ENCODE results near the gene ZNRF3. TPM values are rescaled to one million over a fixed set of nuclear protein-coding genes. Genes with fewer than 3 reads are reported as not detected.

Gene ZNRF3
- total RNA-seq, 2 experiments from 2014 or later = 1.2 to 1.3 TPM

GRCh38 chr22:28910569-28911303, 27.4 kb downstream of the ZNRF3 start:
- no peaks in the 10 kb centered on the region for H3K9me3 Mint-ChIP-seq (ENCODE audit: insufficient read depth)
- no peak overlapping the region for H3K4me3 Mint-ChIP-seq
- no peaks in the 10 kb centered on the region for H3K36me3 Mint-ChIP-seq (ENCODE audit: low read depth)
- ATAC-seq = no peak
- DNase-seq = no peak
- peaks cover 30% of the 10 kb centered on the region for H3K4me1 Mint-ChIP-seq (ENCODE audit: low read depth)
- ChIA-PET CTCF (no interaction called here), POLR2A (no interaction called here)
- H3K27me3 Mint-ChIP-seq (ENCODE audit: low read depth) = peaks cover 21% of the 10 kb centered on the region
- no peak overlapping the region for H3K27ac Mint-ChIP-seq

DNA sequence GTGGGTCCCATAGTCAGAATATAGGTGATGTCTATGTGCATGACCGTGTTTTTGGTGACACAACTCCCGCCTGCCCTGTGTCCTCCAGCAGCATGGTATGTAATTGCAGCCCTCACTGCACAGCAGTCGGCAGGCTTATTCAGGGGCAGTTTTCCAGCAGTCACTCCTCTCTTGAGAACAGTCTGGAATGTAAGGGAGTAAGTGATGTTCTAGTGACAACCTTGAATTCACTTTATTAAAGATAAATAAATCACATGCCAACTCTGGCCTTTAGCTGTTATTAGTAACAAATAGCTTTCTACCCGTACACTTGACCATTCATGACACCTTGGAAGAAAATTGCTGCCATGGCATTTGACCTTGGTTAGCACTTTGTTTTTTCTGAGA, 27.9 kb downstream of the ZNRF3 start:
- Mint-ChIP-seq H3K9me3 (ENCODE audit: insufficient read depth) (no peaks in the 10 kb centered on the region), H3K27ac (no peak overlapping the region), H3K4me3 (no peak overlapping the region), H3K27me3 (ENCODE audit: low read depth) (peaks cover 21% of the 10 kb centered on the region), H3K36me3 (ENCODE audit: low read depth) (no peaks in the 10 kb centered on the region), H3K4me1 (ENCODE audit: low read depth) (peaks cover 30% of the 10 kb centered on the region)
- no peak for ATAC-seq
- POLR2A ChIA-PET = no interaction called here
- CTCF ChIA-PET = no interaction called here
- no peak for DNase-seq

DNA sequence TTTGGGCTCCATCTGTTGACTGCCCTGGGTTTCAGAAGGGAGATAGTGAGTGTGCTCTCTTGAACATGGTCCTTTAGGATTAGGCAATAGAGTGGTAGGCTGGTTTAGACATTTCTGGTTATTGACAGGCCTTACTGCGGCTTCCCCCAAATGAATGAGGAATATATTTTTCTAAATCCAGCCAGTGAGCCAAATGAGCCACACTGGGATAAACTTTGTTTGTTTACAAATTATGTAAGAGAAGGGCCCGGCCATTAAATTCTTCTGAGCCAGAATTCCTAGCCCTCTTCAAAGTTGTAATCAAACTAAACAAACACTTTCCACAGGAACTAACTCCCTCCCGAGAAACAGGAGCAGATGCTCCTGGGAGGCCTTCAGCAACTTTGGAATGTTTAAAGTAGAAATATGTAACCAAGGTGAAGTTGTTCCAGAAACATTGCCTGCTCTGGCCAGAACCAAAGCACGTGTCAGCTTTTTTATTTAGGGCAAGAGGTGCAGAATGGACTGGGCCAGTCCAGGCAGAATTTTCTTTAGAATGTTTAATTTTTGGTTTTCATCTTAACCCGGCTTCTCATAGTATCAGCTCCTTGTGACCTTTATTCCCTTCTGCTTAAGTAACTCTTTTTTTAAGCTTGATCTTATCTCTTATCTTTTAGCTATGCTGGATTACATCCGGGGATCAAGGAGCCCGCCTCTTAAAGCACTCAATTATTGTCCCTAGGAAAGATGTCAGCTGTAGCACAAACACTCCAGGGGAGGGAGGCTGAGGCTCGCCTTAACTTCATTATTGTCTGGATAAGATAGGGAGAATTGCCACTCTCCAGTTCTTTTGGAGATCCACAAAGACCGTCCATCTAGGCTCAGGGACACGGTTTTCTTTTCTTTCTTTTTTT, 28.7 kb downstream of the ZNRF3 start:
- ATAC-seq (no peak), DNase-seq (no peak)
- ChIA-PET CTCF (interaction anchor here (1.1 kb wide), 1 partner anchor 129 kb away, joined by 5 read pairs; no protein-coding TSS in a partner anchor), POLR2A (no interaction called here)
- H3K4me3 Mint-ChIP-seq = no peak overlapping the region
- H3K27ac Mint-ChIP-seq = no peak overlapping the region
- peaks cover 30% of the 10 kb centered on the region for H3K4me1 Mint-ChIP-seq (ENCODE audit: low read depth)
- no peaks in the 10 kb centered on the region for H3K9me3 Mint-ChIP-seq (ENCODE audit: insufficient read depth)
- H3K36me3 Mint-ChIP-seq (ENCODE audit: low read depth) = no peaks in the 10 kb centered on the region
- H3K27me3 Mint-ChIP-seq (ENCODE audit: low read depth) = peaks cover 26% of the 10 kb centered on the region

DNA sequence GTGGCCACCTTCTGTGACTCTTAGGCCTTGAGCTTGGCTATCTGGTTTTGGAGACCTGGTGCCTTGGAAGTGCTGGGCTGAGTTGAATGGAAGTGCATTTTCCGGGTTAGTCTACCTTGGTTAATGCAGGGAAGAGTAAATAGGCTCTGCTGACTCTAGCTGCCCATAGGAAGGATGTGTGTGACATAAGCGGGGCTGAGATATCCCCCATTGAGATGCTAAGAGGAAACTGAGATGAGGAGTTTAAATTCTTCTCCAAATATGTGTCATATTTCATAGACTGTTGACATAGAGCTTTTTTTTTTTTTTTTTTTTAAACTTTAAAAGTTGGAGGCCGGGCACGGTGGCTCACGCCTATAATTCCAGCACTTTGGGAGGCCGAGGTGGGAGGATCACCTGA, 30.8 kb downstream of the ZNRF3 start:
- no peak overlapping the region for H3K4me3 Mint-ChIP-seq
- H3K27me3 Mint-ChIP-seq (ENCODE audit: low read depth) = peaks cover 31% of the 10 kb centered on the region
- DNase-seq (no peak), ATAC-seq (no peak)
- H3K36me3 Mint-ChIP-seq (ENCODE audit: low read depth) = no peaks in the 10 kb centered on the region
- H3K27ac Mint-ChIP-seq = no peak overlapping the region
- H3K9me3 Mint-ChIP-seq (ENCODE audit: insufficient read depth) = no peaks in the 10 kb centered on the region
- H3K4me1 Mint-ChIP-seq (ENCODE audit: low read depth) = peaks cover 10% of the 10 kb centered on the region
- CTCF ChIA-PET = interaction anchor here (0.9 kb wide), 1 partner anchor 51 kb away, joined by 3 read pairs; no protein-coding TSS in a partner anchor
- POLR2A ChIA-PET = interaction anchor here (0.5 kb wide), 1 partner anchor 574 kb away, joined by 3 read pairs; no protein-coding TSS in a partner anchor

DNA sequence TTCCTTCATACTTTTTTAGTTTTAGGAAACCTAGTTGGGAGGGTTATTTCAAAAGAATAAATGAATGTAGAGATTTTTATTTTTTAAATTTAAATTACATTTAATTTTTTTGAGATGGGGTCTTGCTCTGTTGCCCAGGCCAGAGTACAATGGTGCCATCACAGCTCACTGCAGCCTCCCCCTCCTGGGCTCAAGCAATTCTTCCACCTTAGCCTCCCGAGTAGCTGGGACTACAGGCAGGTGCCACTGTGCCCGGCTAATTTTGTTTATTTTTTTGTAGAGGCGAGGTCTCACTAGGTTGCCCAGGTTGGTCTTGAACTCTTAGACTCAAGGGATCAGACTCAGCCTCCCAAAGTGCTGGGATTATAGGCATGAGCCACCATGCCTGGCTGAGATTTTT, 32.6 kb downstream of the ZNRF3 start:
- no peak for DNase-seq
- ChIA-PET POLR2A (no interaction called here), CTCF (no interaction called here)
- Mint-ChIP-seq H3K27me3 (ENCODE audit: low read depth) (peaks cover 23% of the 10 kb centered on the region), H3K27ac (no peak overlapping the region), H3K4me3 (no peak overlapping the region), H3K36me3 (ENCODE audit: low read depth) (no peaks in the 10 kb centered on the region), H3K4me1 (ENCODE audit: low read depth) (peaks cover 2% of the 10 kb centered on the region), H3K9me3 (ENCODE audit: insufficient read depth) (no peaks in the 10 kb centered on the region)
- no peak for ATAC-seq

- DNase-seq = no peak
- ATAC-seq = peak; percentile 19
- CTCF ChIA-PET = interaction anchor here (0.9 to 2.0 kb wide), 3 partner anchors 10 to 284 kb away, joined by 3 to 6 read pairs (median 4); no protein-coding TSS in a partner anchor
- H3K4me1 Mint-ChIP-seq (ENCODE audit: low read depth) = peaks cover 5% of the 10 kb centered on the region
- no peaks in the 10 kb centered on the region for H3K9me3 Mint-ChIP-seq (ENCODE audit: insufficient read depth)
- POLR2A ChIA-PET = no interaction called here
- no peak overlapping the region for H3K27ac Mint-ChIP-seq
- H3K4me3 Mint-ChIP-seq = no peak overlapping the region
- H3K36me3 Mint-ChIP-seq (ENCODE audit: low read depth) = no peaks in the 10 kb centered on the region
- peaks cover 30% of the 10 kb centered on the region for H3K27me3 Mint-ChIP-seq (ENCODE audit: low read depth)
Observed at GRCh38 chr22:28917747-28918549, 34.6 kb downstream of the ZNRF3 start.

DNA sequence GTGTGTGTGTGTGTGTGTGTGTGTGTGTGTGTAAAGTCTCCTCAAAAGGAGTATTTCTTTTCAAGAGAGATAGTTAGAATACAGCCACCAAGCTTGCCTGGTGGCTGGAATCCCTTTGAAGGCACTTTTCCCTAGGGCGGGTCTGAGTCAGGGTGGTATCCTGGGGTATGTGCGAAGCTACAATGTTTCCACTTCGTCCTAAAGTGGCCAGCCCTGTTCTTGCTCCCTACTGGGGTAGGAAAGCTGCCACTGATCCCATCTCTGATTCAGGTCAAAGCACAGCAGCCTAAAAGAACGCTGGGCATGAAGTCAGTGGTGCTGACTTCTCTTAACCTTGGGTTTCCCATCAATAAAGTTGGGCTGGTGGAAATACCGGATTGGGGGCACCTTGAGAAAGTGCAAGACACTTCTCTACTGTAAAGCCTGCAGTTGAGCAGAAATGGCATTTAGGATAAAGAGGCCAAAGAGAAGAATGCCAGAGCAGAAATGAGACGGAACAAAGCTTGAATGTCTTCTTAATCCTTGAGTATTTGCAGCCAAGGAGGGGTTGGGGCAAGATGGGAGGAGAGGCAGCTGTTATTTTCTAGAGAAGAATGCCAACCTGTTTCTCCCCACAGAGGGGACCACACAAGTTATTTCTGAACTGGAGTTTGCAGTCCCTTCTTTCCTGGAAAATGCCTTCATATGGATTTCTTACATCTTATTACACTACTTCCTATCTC, 35.3 kb downstream of the ZNRF3 start:
- Mint-ChIP-seq H3K36me3 (ENCODE audit: low read depth) (no peaks in the 10 kb centered on the region), H3K4me3 (no peak overlapping the region), H3K27ac (no peak overlapping the region), H3K9me3 (ENCODE audit: insufficient read depth) (no peaks in the 10 kb centered on the region), H3K4me1 (ENCODE audit: low read depth) (peaks cover 5% of the 10 kb centered on the region), H3K27me3 (ENCODE audit: low read depth) (peaks cover 36% of the 10 kb centered on the region)
- ChIA-PET POLR2A (no interaction called here), CTCF (interaction anchor here (1.2 to 2.0 kb wide), 2 partner anchors 9 to 122 kb away, joined by 4 to 6 read pairs; no protein-coding TSS in a partner anchor)
- no peak for ATAC-seq
- no peak for DNase-seq

GRCh38 chr22:28920757-28921584, 37.6 kb downstream of the ZNRF3 start:
- DNase-seq (no peak), ATAC-seq (no peak)
- ChIA-PET CTCF (no interaction called here), POLR2A (no interaction called here)
- Mint-ChIP-seq H3K4me1 (ENCODE audit: low read depth) (peaks cover 5% of the 10 kb centered on the region), H3K36me3 (ENCODE audit: low read depth) (no peaks in the 10 kb centered on the region), H3K4me3 (no peak overlapping the region), H3K9me3 (ENCODE audit: insufficient read depth) (no peaks in the 10 kb centered on the region), H3K27ac (no peak overlapping the region), H3K27me3 (ENCODE audit: low read depth) (peaks cover 47% of the 10 kb centered on the region)

GRCh38 chr22:28921585-28921879, 38.2 kb downstream of the ZNRF3 start:
- no peak overlapping the region for H3K4me3 Mint-ChIP-seq
- ChIA-PET POLR2A (no interaction called here), CTCF (no interaction called here)
- DNase-seq (no peak), ATAC-seq (no peak)
- no peaks in the 10 kb centered on the region for H3K36me3 Mint-ChIP-seq (ENCODE audit: low read depth)
- peaks cover 46% of the 10 kb centered on the region for H3K27me3 Mint-ChIP-seq (ENCODE audit: low read depth)
- H3K4me1 Mint-ChIP-seq (ENCODE audit: low read depth) = peaks cover 5% of the 10 kb centered on the region
- H3K27ac Mint-ChIP-seq = no peak overlapping the region
- no peaks in the 10 kb centered on the region for H3K9me3 Mint-ChIP-seq (ENCODE audit: insufficient read depth)

DNA sequence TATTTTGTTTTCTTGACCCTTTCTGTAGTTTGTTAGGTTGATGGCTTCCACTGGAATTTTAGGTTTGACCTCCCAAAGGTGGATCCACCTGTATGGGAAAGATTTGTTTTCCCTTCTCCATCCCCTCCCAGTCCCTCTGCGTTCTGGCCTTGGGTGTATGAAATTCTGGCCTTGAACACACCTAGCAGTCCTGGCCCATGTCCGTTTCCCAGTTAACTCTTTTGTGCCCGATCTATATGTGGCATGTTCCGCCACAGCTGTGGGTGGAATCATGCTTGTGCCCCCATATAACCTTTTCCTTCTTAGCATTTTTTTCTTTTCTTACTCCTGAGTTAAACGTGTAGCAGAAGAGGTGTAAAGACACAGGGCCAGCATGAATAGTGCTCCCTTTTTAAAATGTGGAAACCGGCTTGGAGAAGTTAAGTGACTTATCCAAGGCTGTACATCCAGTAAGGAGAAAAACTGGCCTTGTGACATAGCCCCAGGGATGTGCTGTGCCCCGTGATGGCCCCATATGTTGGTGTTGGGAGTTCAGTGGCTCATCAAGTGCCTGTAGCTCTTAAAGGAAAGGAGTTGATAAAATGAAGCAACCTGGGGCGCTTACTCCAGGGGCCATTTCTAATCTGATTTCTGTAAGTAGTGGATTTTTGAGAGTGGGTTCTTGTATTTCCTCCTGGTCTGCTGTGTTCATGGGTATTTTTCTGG, 39.3 kb downstream of the ZNRF3 start:
- Mint-ChIP-seq H3K27ac (no peak overlapping the region), H3K4me3 (no peak overlapping the region), H3K9me3 (ENCODE audit: insufficient read depth) (no peaks in the 10 kb centered on the region), H3K27me3 (ENCODE audit: low read depth) (peaks cover 47% of the 10 kb centered on the region), H3K4me1 (ENCODE audit: low read depth) (peaks cover 5% of the 10 kb centered on the region), H3K36me3 (ENCODE audit: low read depth) (no peaks in the 10 kb centered on the region)
- no peak for DNase-seq
- ChIA-PET POLR2A (interaction anchor here (0.8 kb wide), 1 partner anchor 20 kb away, joined by 3 read pairs; no protein-coding TSS in a partner anchor), CTCF (no interaction called here)
- ATAC-seq = no peak
